ENCODE data around the gene KRTAP12-1. TPM values are rescaled to one million over a fixed set of nuclear protein-coding genes. Genes with fewer than 3 reads are reported as not detected.

The KRTAP12-1 gene
- polyA plus RNA-seq, 3 donors: not detected

DNA sequence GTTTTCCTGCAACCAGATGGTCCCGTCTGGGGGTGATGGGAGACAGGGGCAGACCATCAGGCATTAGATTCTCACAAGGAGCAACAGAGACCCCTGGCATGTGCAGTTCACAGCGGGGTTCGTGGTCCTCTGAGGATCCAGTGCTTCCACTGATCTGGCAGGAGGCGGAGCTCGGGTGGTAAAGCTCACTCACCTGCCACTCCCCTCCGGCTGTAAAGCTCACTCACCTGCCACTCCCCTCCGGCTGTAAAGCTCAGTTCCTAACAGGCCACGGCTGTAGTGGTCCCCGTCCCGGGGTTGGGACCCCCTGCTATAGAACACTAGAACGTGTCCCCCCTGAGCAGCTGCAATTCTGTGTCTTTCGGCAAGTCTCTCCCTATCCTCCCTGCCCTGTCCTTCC, 19.6 kb upstream of the KRTAP12-1 start:
- Mint-ChIP-seq H3K27me3 (ENCODE audit: low read depth in 3 of 3) (peaks cover 69 to 97% (median 74%) of the 10 kb centered on the region in 3 donors), H3K27ac (no peak overlapping the region), H3K36me3 (peaks cover 0 to 8% of the 10 kb centered on the region in 2 donors), H3K9me3 (peaks cover 8 to 25% (median 17%) of the 10 kb centered on the region in 7 donors), H3K4me3 (peak overlapping the region in 1 of 2 donors; percentile 2), H3K4me1 (no peaks in the 10 kb centered on the region)
- Histone ChIP-seq H3K4me3 (replicated peaks in 1 of 3; ENCODE audit: low read depth in 2 of 3, low read length in 3 of 3) (no peak overlapping the region), H4K20me1 (ENCODE audit: insufficient read depth, low read length) (no peaks in the 10 kb centered on the region), H3K4me1 (ENCODE audit: control insufficient read depth in 1 of 2, insufficient read depth in 2 of 2, low read length in 2 of 2) (no peaks in the 10 kb centered on the region), H3K27ac (ENCODE audit: low read depth in 1 of 2, low read length in 2 of 2) (no peak overlapping the region), H3K36me3 (replicated peaks in 1 of 2; ENCODE audit: control insufficient read depth in 1 of 2, insufficient read depth in 2 of 2, low read length in 2 of 2) (no peaks in the 10 kb centered on the region), H3K4me2 (replicated peaks; ENCODE audit: extremely low read depth, low read length, poor library complexity, severe bottlenecking) (no peak overlapping the region), H3K9ac (ENCODE audit: insufficient read depth, low read length, poor library complexity, severe bottlenecking) (no peak overlapping the region), H3K9me3 (replicated peaks in 1 of 2; ENCODE audit: control insufficient read depth in 1 of 2, insufficient read depth in 1 of 2, low read length in 2 of 2) (peaks cover 7 to 8% of the 10 kb centered on the region in 2 donors), H2AFZ (ENCODE audit: insufficient read depth, low read depth, low read length, poor library complexity, severe bottlenecking) (no peak overlapping the region), H3K27me3 (ENCODE audit: control insufficient read depth in 2 of 2, insufficient read depth in 2 of 2, low read length in 2 of 2) (peaks cover 10 to 64% of the 10 kb centered on the region in 2 donors), H3K79me2 (ENCODE audit: insufficient read depth, low read length) (no peaks in the 10 kb centered on the region)
- intact Hi-C loops (cut with micrococcal nuclease): no loop called here
- TF ChIP-seq, protein P1, sequence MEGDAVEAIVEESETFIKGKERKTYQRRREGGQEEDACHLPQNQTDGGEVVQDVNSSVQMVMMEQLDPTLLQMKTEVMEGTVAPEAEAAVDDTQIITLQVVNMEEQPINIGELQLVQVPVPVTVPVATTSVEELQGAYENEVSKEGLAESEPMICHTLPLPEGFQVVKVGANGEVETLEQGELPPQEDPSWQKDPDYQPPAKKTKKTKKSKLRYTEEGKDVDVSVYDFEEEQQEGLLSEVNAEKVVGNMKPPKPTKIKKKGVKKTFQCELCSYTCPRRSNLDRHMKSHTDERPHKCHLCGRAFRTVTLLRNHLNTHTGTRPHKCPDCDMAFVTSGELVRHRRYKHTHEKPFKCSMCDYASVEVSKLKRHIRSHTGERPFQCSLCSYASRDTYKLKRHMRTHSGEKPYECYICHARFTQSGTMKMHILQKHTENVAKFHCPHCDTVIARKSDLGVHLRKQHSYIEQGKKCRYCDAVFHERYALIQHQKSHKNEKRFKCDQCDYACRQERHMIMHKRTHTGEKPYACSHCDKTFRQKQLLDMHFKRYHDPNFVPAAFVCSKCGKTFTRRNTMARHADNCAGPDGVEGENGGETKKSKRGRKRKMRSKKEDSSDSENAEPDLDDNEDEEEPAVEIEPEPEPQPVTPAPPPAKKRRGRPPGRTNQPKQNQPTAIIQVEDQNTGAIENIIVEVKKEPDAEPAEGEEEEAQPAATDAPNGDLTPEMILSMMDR (IDR thresholded peaks at IDR 0.05): no peak
- WGBS (ENCODE audit: insufficient coverage): 59% methylated on average over 12 of the region's 12 CpGs
- no peak for DNase-seq

DNA sequence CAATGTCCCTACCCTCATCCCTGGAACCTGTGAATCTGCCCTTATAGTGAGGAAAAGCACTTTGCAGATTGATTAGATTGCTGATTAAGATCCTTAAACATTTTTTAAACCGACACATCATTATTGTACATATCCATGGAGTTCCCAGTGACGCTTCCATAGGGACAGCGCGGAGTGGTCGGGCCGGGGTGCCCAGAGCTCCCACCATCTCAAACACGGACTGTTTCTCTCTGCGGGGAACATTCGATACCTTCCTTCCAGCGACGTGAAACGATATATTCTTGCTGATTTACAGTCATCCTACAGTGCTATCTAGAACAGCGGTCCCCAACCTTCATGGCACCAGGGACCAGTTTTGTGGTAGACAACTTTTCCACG, 19.0 kb upstream of the KRTAP12-1 start:
- Mint-ChIP-seq H3K27me3 (ENCODE audit: low read depth in 3 of 3) (peaks cover 66 to 97% (median 71%) of the 10 kb centered on the region in 3 donors), H3K4me1 (no peaks in the 10 kb centered on the region), H3K27ac (no peak overlapping the region), H3K9me3 (peaks cover 5 to 19% (median 12%) of the 10 kb centered on the region in 7 donors), H3K36me3 (peaks cover 0 to 4% of the 10 kb centered on the region in 2 donors), H3K4me3 (peak overlapping the region in 1 of 2 donors; percentile 39)
- no peaks in the 10 kb centered on the region for H3K79me2 ChIP-seq (ENCODE audit: insufficient read depth, low read length)
- no peak overlapping the region for H3K9ac ChIP-seq (ENCODE audit: insufficient read depth, low read length, poor library complexity, severe bottlenecking)
- no peak overlapping the region for H3K4me3 ChIP-seq (replicated peaks in 1 of 3; ENCODE audit: low read depth in 2 of 3, low read length in 3 of 3)
- no peaks in the 10 kb centered on the region for H4K20me1 ChIP-seq (ENCODE audit: insufficient read depth, low read length)
- H3K27me3 ChIP-seq (ENCODE audit: control insufficient read depth in 2 of 2, insufficient read depth in 2 of 2, low read length in 2 of 2): peaks cover 4 to 58% of the 10 kb centered on the region in 2 donors
- H3K36me3 ChIP-seq (replicated peaks in 1 of 2; ENCODE audit: control insufficient read depth in 1 of 2, insufficient read depth in 2 of 2, low read length in 2 of 2): no peaks in the 10 kb centered on the region
- intact Hi-C loops (cut with micrococcal nuclease): no loop called here
- H3K27ac ChIP-seq (ENCODE audit: low read depth in 1 of 2, low read length in 2 of 2): no peak overlapping the region
- WGBS (ENCODE audit: insufficient coverage): 93% methylated on average over 8 of the region's 14 CpGs
- TF ChIP-seq, protein P1 (IDR thresholded peaks at IDR 0.05): no peak
- H2AFZ ChIP-seq (ENCODE audit: insufficient read depth, low read depth, low read length, poor library complexity, severe bottlenecking): no peak overlapping the region
- no peaks in the 10 kb centered on the region for H3K4me1 ChIP-seq (ENCODE audit: control insufficient read depth in 1 of 2, insufficient read depth in 2 of 2, low read length in 2 of 2)
- no peak for DNase-seq
- peaks cover 2 to 3% of the 10 kb centered on the region in 2 donors for H3K9me3 ChIP-seq (replicated peaks in 1 of 2; ENCODE audit: control insufficient read depth in 1 of 2, insufficient read depth in 1 of 2, low read length in 2 of 2)
- H3K4me2 ChIP-seq (replicated peaks; ENCODE audit: extremely low read depth, low read length, poor library complexity, severe bottlenecking): no peak overlapping the region

All from CD14-positive monocyte (primary cell).